K562 (cell line): ENCODE results near the gene CYP2W1. TPM values are rescaled to one million over a fixed set of nuclear protein-coding genes. Genes with fewer than 3 reads are reported as not detected.

Experiments used
- ATAC-seq: fragments of 200-7000 bp; cut with Tn5 transposase; 3 replicates; pipeline ENCODE4 v1.9.1; 2020; ENCODE audit warnings: moderate library complexity
- Bru-seq: library from RNA; stranded (reverse); fragments of 400-500 nt; gene quantifications from one replicate; lab custom pipeline; 2021; lab: Mats Ljungman, UMichigan
- BruChase-seq, 2 experiments: library from RNA; stranded (reverse); fragments of 400-500 nt; gene quantifications; one replicate each; lab custom pipeline; 2021; lab: Mats Ljungman, UMichigan
- BruUV-seq: library from RNA; stranded (reverse); fragments of 400-500 nt; replicated peaks from 2 replicates; lab custom pipeline; 2021; lab: Mats Ljungman, UMichigan
- CTCF ChIA-PET: fragments of 300-600 bp; formaldehyde crosslinking; extraction: SDS; loops from one replicate; lab custom pipeline; 2021; ENCODE audit warnings: low intra/inter-chr PET ratio; lab: Yijun Ruan, JAX
- POLR2A ChIA-PET: fragments of 300-600, 350-650 bp; sonication (Branson Sonifier 250); formaldehyde crosslinking; extraction: SDS; loops from one replicate; lab custom pipeline; 2021; ENCODE audit warnings: antibody characterized with exemption, inconsistent platforms; lab: Yijun Ruan, JAX
- DNase-seq, 4 experiments: peaks; one replicate each; pipeline versions ENCODE4 v3.0.0 to v3.0.0-alpha.2; 2011 to 2018; ENCODE audit warnings: low spot score in 3 of 4, mixed read lengths in 3 of 4; ENCODE audit errors: extremely low read depth in 1 of 4
- FAIRE-seq: peaks from 2 replicates; lab custom pipeline; 2011; peaks lifted over from hg19 to GRCh38; lab: Jason Lieb, UNC
- H2AFZ ChIP-seq: 2 replicates; pipeline ENCODE4 v1.6.0; 2011; ENCODE audit warnings: low read depth, low read length, control low read depth, inconsistent platforms
- H3K27ac ChIP-seq: fragments of 200-600 bp; 3 replicates; pipeline ENCODE4 v1.8.0; 2011; ENCODE audit warnings: low read depth, mild to moderate bottlenecking, control low read depth, inconsistent platforms, low read length, moderate library complexity, mixed read lengths; ENCODE audit errors: extremely low read depth
- H3K27me3 ChIP-seq, 2 experiments: fragments of 300-600 bp in 1 of 2; 2 replicates in 1 of 2; 3 replicates in 1 of 2; pipeline versions ENCODE4 v1.6.0 to v1.8.0; 2011; ENCODE audit warnings: inconsistent platforms in 2 of 2, low read length in 2 of 2, mild to moderate bottlenecking in 1 of 2, mixed read lengths in 1 of 2, moderate library complexity in 1 of 2; ENCODE audit not compliant: control insufficient read depth in 2 of 2, insufficient read depth in 2 of 2
- H3K36me3 ChIP-seq: fragments of 300-600 bp; 3 replicates; pipeline ENCODE4 v1.8.0; 2011; ENCODE audit warnings: mild to moderate bottlenecking, low read length, inconsistent platforms; ENCODE audit not compliant: control insufficient read depth, insufficient read depth
- H3K4me1 ChIP-seq, 2 experiments: fragments of 200-600 bp in 1 of 2; replicated peaks in 1 of 2; 2 replicates in 1 of 2; 3 replicates in 1 of 2; pipeline versions ENCODE4 v1.5.1 to v1.8.0; 2011; ENCODE audit warnings: inconsistent platforms in 2 of 2, low read length in 2 of 2, mild to moderate bottlenecking in 1 of 2, mixed read lengths in 1 of 2, moderate library complexity in 1 of 2; ENCODE audit not compliant: control insufficient read depth in 2 of 2, insufficient read depth in 2 of 2
- H3K4me2 ChIP-seq: 2 replicates; pipeline ENCODE4 v1.6.1; 2011; ENCODE audit warnings: low read length, control low read depth, inconsistent platforms, mixed read lengths; ENCODE audit not compliant: insufficient read depth
- H3K4me3 ChIP-seq: fragments of 200-600 bp; sonication (generic), shearing (Covaris generic); 2 replicates; pipeline ENCODE4 v1.5.1; 2016; ENCODE audit warnings: control low read depth, inconsistent platforms
- H3K79me2 ChIP-seq: fragments of 200-600 bp; 3 replicates; pipeline ENCODE4 v1.8.0; 2011; ENCODE audit warnings: low read length, inconsistent platforms; ENCODE audit not compliant: control insufficient read depth, insufficient read depth
- H3K9ac ChIP-seq, 2 experiments: 2 replicates each; pipeline versions ENCODE4 v1.6.0 to v1.6.1; 2011; ENCODE audit warnings: low read depth in 2 of 2, low read length in 2 of 2, control low read depth in 1 of 2, inconsistent platforms in 1 of 2, mild to moderate bottlenecking in 1 of 2, mixed read lengths in 1 of 2; ENCODE audit not compliant: insufficient read depth in 1 of 2
- H3K9me1 ChIP-seq: one replicate; pipeline ENCODE4 v1.6.0; 2011; ENCODE audit warnings: inconsistent platforms, mild to moderate bottlenecking, low read length, moderate library complexity; ENCODE audit not compliant: control insufficient read depth, insufficient read depth
- H3K9me3 ChIP-seq: replicated peaks from 2 replicates; pipeline ENCODE4 v1.5.1; 2011; ENCODE audit warnings: low read depth, low read length, inconsistent platforms; ENCODE audit not compliant: control insufficient read depth, insufficient read depth
- H4K20me1 ChIP-seq: replicated peaks from 2 replicates; pipeline ENCODE4 v1.6.1; 2011; ENCODE audit warnings: low read length, inconsistent platforms, mixed read lengths; ENCODE audit not compliant: control insufficient read depth, insufficient read depth
- FIP1L1 ChIP-seq: fragments of 200-400 bp; formaldehyde crosslinking; IDR thresholded peaks from 2 replicates; pipeline ENCODE4 v1.6.1; 2018; ENCODE audit warnings: mild to moderate bottlenecking, low read depth, low read length; ENCODE audit not compliant: poor library complexity, severe bottlenecking
- MAX ChIP-seq: sonication (generic); formaldehyde crosslinking; IDR thresholded peaks from 2 replicates; pipeline ENCODE4 v1.9.0; 2022; ENCODE audit warnings: mild to moderate bottlenecking, missing genetic modification reagents
- PHF21A ChIP-seq: fragments of 450-650 bp; IDR thresholded peaks from 2 replicates; pipeline ENCODE4 v1.6.1; 2017; ENCODE audit warnings: low read depth, borderline replicate concordance
- WGBS: fragments of 100-300 bp; shearing (Covaris generic); methylation state at CpG from one replicate; pipeline ENCODE4 v1.1.6; 2016; ENCODE audit warnings: low coverage, mixed read lengths; ENCODE audit not compliant: insufficient coverage; ENCODE audit errors: missing lambda C conversion rate; 5-methylcytosine and 5-hydroxymethylcytosine counted together
- in situ Hi-C: fragments of 300-500 bp; cut with MboI; formaldehyde crosslinking; loops from 4 replicates; pipeline ENCODE4 v1.15.0; 2018; ENCODE audit warnings: inconsistent platforms, mixed read lengths
- intact Hi-C: fragments of 100-400 bp; cut with micrococcal nuclease; formaldehyde crosslinking; loops from 2 replicates; pipeline ENCODE4 v1.14.2; 2022
- long read RNA-seq, 3 experiments: library from polyadenylated mRNA in 2 of 3; library from RNA in 1 of 3; unstranded in 2 of 3; stranded (forward) in 1 of 3; transcript quantifications; one replicate each; pipeline ENCODE4 v2.0.0, GENCODE V29; 2019 to 2022
- polyA minus RNA-seq, 3 experiments: library from RNA; depleted of rRNA, polyadenylated mRNA; stranded (reverse); fragments of >200 nt; gene quantifications; 2 replicates each; pipeline ENCODE4 v1.2.3, GENCODE V29; 2011
- polyA plus RNA-seq, 8 experiments: library from polyadenylated mRNA; depleted of rRNA in 4 of 8; stranded (reverse) in 5 of 8; unstranded in 3 of 8; fragments of >200 nt; fragmentation: Nextera tagmentation in 2 of 8; fragmentation: Illumina TruSeq in 1 of 8; extraction: Ambion mirVana in 2 of 8; extraction: Trizol in 1 of 8; gene quantifications; 2 replicates each; pipeline versions ENCODE4 v1.2.1 to v1.2.3, GENCODE V29; 2011 to 2014; ENCODE audit warnings: inconsistent platforms in 1 of 8, missing spikeins in 1 of 8
- total RNA-seq, 7 experiments: library from RNA; depleted of rRNA in 6 of 7; stranded (reverse); fragments of >200 nt in 6 of 7; fragmentation: Illumina TruSeq in 2 of 7; extraction: Trizol in 2 of 7; gene quantifications; 2 replicates each; pipeline versions ENCODE4 v1.2.1 to v1.2.3, GENCODE V29; 2011 to 2021; ENCODE audit warnings: low replicate concordance in 1 of 7

Gene CYP2W1
- total RNA-seq (2011; cell fraction: chromatin; rRNA removed; ENCODE audit: low replicate concordance), result not detected in 2 replicates
- not detected in 2 replicates for total RNA-seq (2011; cell fraction: nucleolus; rRNA removed)
- not detected in 2 replicates for total RNA-seq (2011; cell fraction: nucleoplasm; rRNA removed)
- total RNA-seq (2014; rRNA removed), result not detected in 2 replicates
- total RNA-seq (2014; rRNA removed; fragmentation: Illumina TruSeq; extraction: Trizol), result not detected in 2 replicates
- not detected in 2 replicates for total RNA-seq (2015; rRNA removed; fragmentation: Illumina TruSeq; extraction: Trizol)
- total RNA-seq (2021), result not detected in 2 replicates
- polyA plus RNA-seq (2011; rRNA removed), result not detected in 2 replicates
- polyA plus RNA-seq (2011; cell fraction: cytosol; rRNA removed), result not detected in 2 replicates
- not detected in 2 replicates for polyA plus RNA-seq (2011; cell fraction: nucleus; rRNA removed)
- 0.14 TPM in 1 of 2 replicates, not detected in the other for polyA plus RNA-seq (2012)
- not detected in 2 replicates for polyA plus RNA-seq (2014; fragmentation: Illumina TruSeq; extraction: Trizol)
- polyA plus RNA-seq (2014; fragmentation: Nextera tagmentation; extraction: Ambion mirVana), result not detected
- polyA plus RNA-seq (2014; rRNA removed), result 0.07 TPM in 1 of 2 replicates, not detected in the other
- not detected in 2 replicates for polyA minus RNA-seq (2011; rRNA and poly(A)+ RNA removed)
- polyA minus RNA-seq (2011; cell fraction: cytosol; rRNA and poly(A)+ RNA removed), result not detected in 2 replicates
- polyA minus RNA-seq (2011; cell fraction: nucleus; rRNA and poly(A)+ RNA removed), result not detected in 2 replicates
- Bru-seq, nascent RNA, result percentile 4 among the genes with signal in this experiment
- not detected for BruChase-seq, experiment 1, labeled RNA remaining after a 2-hour chase
- not detected for BruChase-seq, experiment 2, labeled RNA remaining after a 6-hour chase
- long read RNA-seq, experiment 1, result 0 reads
- long read RNA-seq, experiment 2, result 0 reads
- long read RNA-seq, experiment 3, result 0 reads

GRCh38 chr7:983004-983615 lies at the start of gene CYP2W1:
CYP2W1 (plus strand) TSS chr7:983181; CDS start chr7:983212, 31 bp downstream.
- H3K9me1 ChIP-seq, result peaks cover 2% of the 10 kb centered on the region
- no peak within 1 kb of the TSS for H3K4me3 ChIP-seq
- 0 out of 2 replicates have a peak, but pooled peaks cover 3% of the 10 kb centered on the region for H4K20me1 ChIP-seq
- in situ Hi-C loops, result loop anchor here (25.0 kb wide), 1 partner anchor 179 kb away; the partner anchor contains the start of gene ZFAND2A
- H3K9me3 ChIP-seq, result no peaks in the 10 kb centered on the region; the same call in 1 of the 2 replicates
- peak in 2 of 4 experiments; percentile 43 to 46 for DNase-seq
- H3K79me2 ChIP-seq, result no peaks in the 10 kb centered on the region
- no peak within 1 kb of the TSS for H3K27ac ChIP-seq
- BruUV-seq, result no TSS peak
- no peak for ATAC-seq
- peaks cover 0 to 62% of the 10 kb centered on the region in 2 experiments; a peak in 2 of 5 replicates for H3K4me1 ChIP-seq
- 36% methylated on average over 18 of the region's 34 CpGs for WGBS
- H3K36me3 ChIP-seq, result no peaks in the 10 kb centered on the region
- intact Hi-C loops, result no loop called here
- FAIRE-seq, result no peak
- H3K4me2 ChIP-seq, result no peak within 1 kb of the TSS
- CTCF ChIA-PET, result no interaction called here
- H3K27me3 ChIP-seq, result peaks cover 12 to 48% of the 10 kb centered on the region in 2 experiments; a peak in 4 of 5 replicates
- TF ChIP-seq PHF21A (no peak), FIP1L1 (peak; percentile 31), MAX (CRISPR knock-in tag) (peak; percentile 51)
- no peak within 1 kb of the TSS for H2AFZ ChIP-seq
- H3K9ac ChIP-seq, result no peak within 1 kb of the TSS; a peak in 2 of 4 replicates
- POLR2A ChIA-PET, result no interaction called here
